HCT116 (cell line): ENCODE results near the gene MAP3K2. TPM values are rescaled to one million over a fixed set of nuclear protein-coding genes. Genes with fewer than 3 reads are reported as not detected.

ENCODE experiments used
- ATAC-seq: fragments of 200-7000 bp; cut with Tn5 transposase; 2 replicates; pipeline ENCODE4 v1.9.1; 2020; ENCODE audit warnings: mild to moderate bottlenecking, moderate library complexity
- BruUV-seq: library from RNA; stranded (reverse); fragments of 400-500 nt; replicated peaks from 2 replicates; lab custom pipeline; 2021; lab: Mats Ljungman, UMichigan
- CTCF ChIA-PET: fragments of 300-600 bp; sonication (Branson Sonifier 250); formaldehyde crosslinking; loops from one replicate; lab custom pipeline; 2021; ENCODE audit warnings: antibody characterized with exemption; lab: Charles Lee
- POLR2A ChIA-PET: fragments of 300-600, 350-600 bp; sonication (Branson Sonifier 250); formaldehyde crosslinking; loops from one replicate; lab custom pipeline; 2021; ENCODE audit warnings: antibody characterized with exemption; lab: Charles Lee
- RAD21 ChIA-PET, 2 experiments: fragments of 300-600 bp; sonication (Branson Sonifier 250); formaldehyde crosslinking; loops; one replicate each; lab custom pipeline; 2023; ENCODE audit warnings: low total read pairs in 2 of 2; ENCODE audit not compliant: uncharacterized antibody in 2 of 2, unreplicated experiment in 2 of 2, low non-redundant PET in 1 of 2; lab: Charles Lee
- DNase-seq: peaks from one replicate; pipeline ENCODE4 v3.0.0-alpha.2; 2010; ENCODE audit warnings: low read depth, low spot score
- H2AFZ ChIP-seq: fragments of 200-600 bp; shearing (Covaris generic), sonication (generic); 2 replicates; pipeline ENCODE4 v1.6.1; 2017; ENCODE audit warnings: low read depth, mixed run types, mixed read lengths, antibody characterized with exemption, low read length; ENCODE audit not compliant: poor library complexity, severe bottlenecking
- H3K27ac ChIP-seq: 2 replicates; pipeline ENCODE4 v1.5.1; 2012; ENCODE audit warnings: low read depth, low read length
- H3K27me3 ChIP-seq: fragments of 200-600 bp; sonication (generic); 2 replicates; pipeline ENCODE4 v1.6.1; 2016; ENCODE audit warnings: mixed run types, low read length, mixed read lengths; ENCODE audit not compliant: insufficient read depth
- H3K36me3 ChIP-seq, 2 experiments: fragments of 200-500 bp in 1 of 2; fragments of 200-600 bp in 1 of 2; sonication (Bioruptor generic) in 1 of 2; sonication (generic) in 1 of 2; 2 replicates each; pipeline versions ENCODE4 v1.5.1 to v1.6.1; 2014 to 2016; ENCODE audit warnings: low read length in 2 of 2, inconsistent platforms in 1 of 2, mixed read lengths in 1 of 2, mixed run types in 1 of 2; ENCODE audit not compliant: insufficient read depth in 2 of 2, control insufficient read depth in 1 of 2
- H3K4me1 ChIP-seq, 2 experiments: fragments of 200-600 bp in 1 of 2; sonication (generic) in 1 of 2; 2 replicates each; pipeline versions ENCODE4 v1.5.1 to v1.6.1; 2012 to 2017; ENCODE audit warnings: low read length in 2 of 2, inconsistent platforms in 1 of 2, mild to moderate bottlenecking in 1 of 2, mixed read lengths in 1 of 2, mixed run types in 1 of 2, moderate library complexity in 1 of 2; ENCODE audit not compliant: insufficient read depth in 2 of 2, control insufficient read depth in 1 of 2
- H3K4me2 ChIP-seq: fragments of 200-600 bp; sonication (generic); 2 replicates; pipeline ENCODE4 v1.6.1; 2017; ENCODE audit warnings: mixed run types, low read length, mixed read lengths
- H3K4me3 ChIP-seq, 2 experiments: fragments of 200-600 bp in 1 of 2; sonication (generic) in 1 of 2; replicated peaks in 1 of 2; 2 replicates each; pipeline ENCODE4 v1.5.1; 2011 to 2016; ENCODE audit warnings: low read length in 2 of 2, control low read depth in 1 of 2, low read depth in 1 of 2, mild to moderate bottlenecking in 1 of 2, mixed read lengths in 1 of 2, mixed run types in 1 of 2
- H3K79me2 ChIP-seq: fragments of 200-600 bp; sonication (generic); 2 replicates; pipeline ENCODE4 v1.6.1; 2017; ENCODE audit warnings: mild to moderate bottlenecking, mixed run types, low read length, moderate library complexity, mixed read lengths; ENCODE audit not compliant: insufficient read depth
- H3K9ac ChIP-seq: fragments of 200-600 bp; sonication (generic); 2 replicates; pipeline ENCODE4 v1.6.1; 2016; ENCODE audit warnings: low read length, mixed read lengths
- H3K9me2 ChIP-seq: fragments of 200-600 bp; sonication (generic), shearing (Covaris generic); 2 replicates; pipeline ENCODE4 v1.6.1; 2017; ENCODE audit warnings: mixed run types, mild to moderate bottlenecking, moderate library complexity; ENCODE audit not compliant: insufficient read depth
- H3K9me3 ChIP-seq, 2 experiments: fragments of 200-500 bp in 1 of 2; fragments of 200-600 bp in 1 of 2; sonication (Bioruptor generic) in 1 of 2; sonication (generic) in 1 of 2; 2 replicates each; pipeline ENCODE4 v1.6.1; 2014 to 2017; ENCODE audit warnings: low read length in 2 of 2, mixed read lengths in 2 of 2, inconsistent platforms in 1 of 2, low read depth in 1 of 2, mild to moderate bottlenecking in 1 of 2, mixed run types in 1 of 2, moderate library complexity in 1 of 2; ENCODE audit not compliant: control insufficient read depth in 1 of 2, insufficient read depth in 1 of 2
- H4K20me1 ChIP-seq: fragments of 200-600 bp; sonication (generic), shearing (Covaris generic); 2 replicates; pipeline ENCODE4 v1.6.1; 2017; ENCODE audit warnings: mixed run types, mild to moderate bottlenecking, moderate library complexity; ENCODE audit not compliant: insufficient read depth
- ATF3 ChIP-seq: IDR thresholded peaks from 2 replicates; pipeline ENCODE4 v1.6.1; 2012
- EGR1 ChIP-seq: IDR thresholded peaks from 2 replicates; pipeline ENCODE4 v1.6.1; 2012; ENCODE audit warnings: low read depth
- EZH2phosphoT487 ChIP-seq: fragments of 200-600 bp; IDR thresholded peaks from 2 replicates; pipeline ENCODE4 v1.6.1; 2018; ENCODE audit warnings: antibody characterized with exemption, borderline replicate concordance
- FOSL1 ChIP-seq: IDR thresholded peaks from 2 replicates; pipeline ENCODE4 v1.6.1; 2012; ENCODE audit warnings: low read depth
- MAX ChIP-seq: IDR thresholded peaks from 2 replicates; pipeline ENCODE4 v1.6.1; 2012
- POLR2A ChIP-seq: IDR thresholded peaks from 2 replicates; pipeline ENCODE4 v1.7.0; 2011; ENCODE audit warnings: borderline replicate concordance; ENCODE audit not compliant: insufficient read depth, insufficient read length; ENCODE audit errors: extremely low read depth
- SIN3A ChIP-seq: IDR thresholded peaks from 2 replicates; pipeline ENCODE4 v1.6.1; 2012; ENCODE audit warnings: low read depth
- SP1 ChIP-seq: IDR thresholded peaks from 2 replicates; pipeline ENCODE4 v1.6.1; 2012; ENCODE audit warnings: low read depth
- SRF ChIP-seq: IDR thresholded peaks from 2 replicates; pipeline ENCODE4 v1.6.1; 2012; ENCODE audit warnings: low read depth
- TCF7L2 ChIP-seq: IDR thresholded peaks from 2 replicates; pipeline ENCODE4 v1.7.0; 2011; ENCODE audit warnings: borderline replicate concordance, inconsistent platforms; ENCODE audit not compliant: insufficient read depth, insufficient read length; ENCODE audit errors: extremely low read depth
- YY1 ChIP-seq: IDR thresholded peaks from 2 replicates; pipeline ENCODE4 v1.6.1; 2011; ENCODE audit warnings: low read length, low read depth, moderate library complexity, mild to moderate bottlenecking; ENCODE audit not compliant: insufficient replicate concordance; ENCODE audit errors: extremely low read depth
- ZBTB33 ChIP-seq: IDR thresholded peaks from 2 replicates; pipeline ENCODE4 v1.6.1; 2011; ENCODE audit warnings: mild to moderate bottlenecking, low read length, moderate library complexity; ENCODE audit not compliant: insufficient replicate concordance; ENCODE audit errors: extremely low read depth
- ZNF274 ChIP-seq: fragments of 200-500 bp; sonication (Bioruptor generic); IDR thresholded peaks from 2 replicates; pipeline ENCODE4 v1.6.1; 2014; ENCODE audit warnings: mild to moderate bottlenecking, low read depth, low read length, inconsistent platforms
- intact Hi-C: fragments of 100-400 bp; cut with micrococcal nuclease; formaldehyde crosslinking; loops from 2 replicates; pipeline ENCODE4 v1.10.0; 2022
- total RNA-seq: library from RNA; stranded (reverse); gene quantifications from one replicate; pipeline ENCODE4 v1.2.1, GENCODE V29; 2021; ENCODE audit not compliant: unreplicated experiment

Gene MAP3K2
- total RNA-seq, 1 experiment from 2014 or later, result 44.5 TPM

DNA sequence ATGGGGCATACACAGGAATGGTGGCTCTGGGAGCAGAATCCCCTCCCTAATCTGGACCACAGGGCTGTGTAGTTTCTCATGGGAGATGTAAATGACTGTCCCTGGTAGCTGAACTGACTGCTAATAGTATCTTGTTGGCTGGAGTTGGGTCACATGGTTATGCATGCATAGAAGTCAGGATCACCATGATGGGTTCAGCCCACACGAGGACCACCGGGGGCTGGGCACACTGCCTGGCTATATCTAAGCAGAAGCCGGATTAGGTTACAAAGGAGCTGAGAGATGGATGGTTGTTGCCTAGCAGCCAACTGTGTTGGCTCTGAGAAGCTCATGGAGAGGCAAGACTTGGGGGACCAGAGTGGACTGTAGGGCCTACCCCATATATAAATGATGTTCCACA is 6.7 kb upstream of the MAP3K2 start:
- Histone ChIP-seq H3K4me1 (peaks cover 12 to 24% of the 10 kb centered on the region in 2 experiments; a peak in 3 of 4 replicates), H3K4me3 (no peak overlapping the region), H3K9ac (no peak overlapping the region), H3K9me2 (no peaks in the 10 kb centered on the region), H3K27ac (no peak overlapping the region), H2AFZ (no peak overlapping the region), H3K27me3 (peaks cover 13% of the 10 kb centered on the region), H3K36me3 (no peaks in the 10 kb centered on the region), H3K79me2 (no peaks in the 10 kb centered on the region), H3K4me2 (no peak overlapping the region), H4K20me1 (no peaks in the 10 kb centered on the region), H3K9me3 (no peaks in the 10 kb centered on the region)
- ChIA-PET POLR2A (no interaction called here), RAD21 (no interaction called here), CTCF (no interaction called here)
- no peak for TF ChIP-seq ZNF274
- TF ChIP-seq ZBTB33, result no peak
- TF ChIP-seq MAX, result no peak
- no peak for TF ChIP-seq YY1
- TF ChIP-seq POLR2A, result no peak
- TF ChIP-seq SP1, result no peak
- TF ChIP-seq FOSL1, result no peak
- no peak for TF ChIP-seq SRF
- TF ChIP-seq EGR1, result no peak
- TF ChIP-seq TCF7L2, result no peak
- TF ChIP-seq ATF3, result no peak
- TF ChIP-seq EZH2phosphoT487, result no peak
- TF ChIP-seq SIN3A, result no peak
- no peak for ATAC-seq
- intact Hi-C loops, result no loop called here
- no peak for DNase-seq
- BruUV-seq, result no TSS peak
